22Rv1 (cell line): Measurements from ENCODE around the gene LNX2.

ENCODE experiments used
- ZFX ChIP-seq: fragments of 450-650 bp; IDR thresholded peaks from 2 replicates; pipeline ENCODE4 v1.6.1; 2017; ENCODE audit warnings: antibody characterized with exemption, borderline replicate concordance
- TF ChIP-seq, protein P1 (sequence below): fragments of 450-650 bp; IDR thresholded peaks from 2 replicates; pipeline ENCODE4 v1.5.1; 2017; ENCODE audit warnings: mild to moderate bottlenecking

DNA sequence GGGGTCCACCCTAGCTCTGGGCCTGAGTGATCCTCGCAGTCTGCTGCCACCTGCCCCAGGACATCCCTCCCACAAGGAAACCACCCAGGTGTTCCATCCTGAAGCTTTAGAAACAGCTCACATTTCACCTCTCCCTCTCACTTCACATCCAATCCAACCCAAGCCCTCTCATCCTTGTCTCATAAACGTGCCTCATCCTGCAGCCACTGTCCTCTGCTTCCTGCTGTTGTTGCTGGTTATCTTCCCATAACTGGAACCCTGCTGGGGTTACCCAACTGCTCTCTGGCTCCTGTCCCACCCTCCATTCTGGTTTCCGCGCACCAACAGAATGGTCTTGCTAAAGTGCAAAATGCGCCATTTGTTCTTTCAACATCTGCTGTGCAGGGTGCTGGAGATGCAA, 110.2 kb downstream of the LNX2 start:
- TF ChIP-seq, protein P1, sequence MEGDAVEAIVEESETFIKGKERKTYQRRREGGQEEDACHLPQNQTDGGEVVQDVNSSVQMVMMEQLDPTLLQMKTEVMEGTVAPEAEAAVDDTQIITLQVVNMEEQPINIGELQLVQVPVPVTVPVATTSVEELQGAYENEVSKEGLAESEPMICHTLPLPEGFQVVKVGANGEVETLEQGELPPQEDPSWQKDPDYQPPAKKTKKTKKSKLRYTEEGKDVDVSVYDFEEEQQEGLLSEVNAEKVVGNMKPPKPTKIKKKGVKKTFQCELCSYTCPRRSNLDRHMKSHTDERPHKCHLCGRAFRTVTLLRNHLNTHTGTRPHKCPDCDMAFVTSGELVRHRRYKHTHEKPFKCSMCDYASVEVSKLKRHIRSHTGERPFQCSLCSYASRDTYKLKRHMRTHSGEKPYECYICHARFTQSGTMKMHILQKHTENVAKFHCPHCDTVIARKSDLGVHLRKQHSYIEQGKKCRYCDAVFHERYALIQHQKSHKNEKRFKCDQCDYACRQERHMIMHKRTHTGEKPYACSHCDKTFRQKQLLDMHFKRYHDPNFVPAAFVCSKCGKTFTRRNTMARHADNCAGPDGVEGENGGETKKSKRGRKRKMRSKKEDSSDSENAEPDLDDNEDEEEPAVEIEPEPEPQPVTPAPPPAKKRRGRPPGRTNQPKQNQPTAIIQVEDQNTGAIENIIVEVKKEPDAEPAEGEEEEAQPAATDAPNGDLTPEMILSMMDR = no peak
- no peak for TF ChIP-seq ZFX
